HCT116 (cell line): ENCODE data around the gene SELENOM.

Experiments
- CBX3 ChIP-seq: IDR thresholded peaks from 2 replicates; pipeline ENCODE4 v1.6.1; 2012; ENCODE audit warnings: low read depth
- CTCF ChIP-seq, 3 experiments: fragments of 200-600 bp in 1 of 3; sonication (generic) in 1 of 3; IDR thresholded peaks in 2 of 3; conservative IDR thresholded peaks in 1 of 3; 2 replicates each; pipeline ENCODE4 v1.5.1; 2012 to 2017; ENCODE audit warnings: low read depth in 2 of 3, low read length in 2 of 3, antibody characterized with exemption in 1 of 3, borderline replicate concordance in 1 of 3, control low read depth in 1 of 3, mild to moderate bottlenecking in 1 of 3, mixed read lengths in 1 of 3, mixed run types in 1 of 3, moderate library complexity in 1 of 3; ENCODE audit not compliant: insufficient read depth in 1 of 3
- EGR1 ChIP-seq: IDR thresholded peaks from 2 replicates; pipeline ENCODE4 v1.6.1; 2012; ENCODE audit warnings: low read depth
- EZH2 ChIP-seq: fragments of 200-600 bp; sonication (generic); IDR thresholded peaks from 2 replicates; pipeline ENCODE4 v1.6.1; 2017; ENCODE audit warnings: antibody characterized with exemption, mixed run types
- FOSL1 ChIP-seq: IDR thresholded peaks from 2 replicates; pipeline ENCODE4 v1.6.1; 2012; ENCODE audit warnings: low read depth
- MAX ChIP-seq: IDR thresholded peaks from 2 replicates; pipeline ENCODE4 v1.6.1; 2012
- POLR2A ChIP-seq: IDR thresholded peaks from 2 replicates; pipeline ENCODE4 v1.7.0; 2011; ENCODE audit warnings: borderline replicate concordance; ENCODE audit not compliant: insufficient read depth, insufficient read length; ENCODE audit errors: extremely low read depth
- POLR2AphosphoS5 ChIP-seq: IDR thresholded peaks from 2 replicates; pipeline ENCODE4 v1.6.1; 2011; ENCODE audit warnings: mild to moderate bottlenecking, low read depth, low read length, moderate library complexity
- SIN3A ChIP-seq: IDR thresholded peaks from 2 replicates; pipeline ENCODE4 v1.6.1; 2012; ENCODE audit warnings: low read depth
- SP1 ChIP-seq: IDR thresholded peaks from 2 replicates; pipeline ENCODE4 v1.6.1; 2012; ENCODE audit warnings: low read depth
- TF ChIP-seq, protein P1 (sequence below): IDR thresholded peaks from 2 replicates; pipeline ENCODE4 v1.6.1; 2012; ENCODE audit warnings: low read depth
- TF ChIP-seq, protein P2 (sequence below): IDR thresholded peaks from 2 replicates; pipeline ENCODE4 v1.6.1; 2012

DNA sequence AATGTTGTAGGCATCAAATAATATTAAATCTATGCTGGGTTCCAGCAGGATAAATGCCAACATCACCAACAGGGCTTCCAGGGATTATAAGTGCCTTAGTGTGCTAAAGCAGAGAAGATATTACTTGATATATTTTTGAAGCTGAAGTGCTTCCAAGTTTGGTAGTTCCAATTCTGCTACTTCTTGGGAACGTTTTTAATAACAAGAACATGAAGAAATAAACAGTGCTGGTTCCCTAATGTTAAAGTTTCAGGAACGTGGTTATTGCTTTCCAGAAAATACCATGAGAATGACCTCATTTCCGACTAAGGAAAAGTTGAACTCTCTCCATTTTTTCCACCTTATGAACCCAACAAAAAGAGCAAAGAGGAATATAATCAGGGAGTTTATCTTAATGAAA lies 48.1 kb upstream of the SELENOM start:
- TF ChIP-seq MAX (no peak), SP1 (no peak), POLR2A (no peak), EGR1 (no peak), CTCF (IDR thresholded peaks at IDR 0.05 in 2 of 3, conservative IDR thresholded peaks at IDR 0.05 in 1 of 3; ENCODE audit: borderline replicate concordance in 1 of 3, insufficient read depth in 1 of 3, low read depth in 2 of 3, low read length in 2 of 3) (no peak), SIN3A (no peak), EZH2 (no peak), FOSL1 (no peak), POLR2AphosphoS5 (no peak), CBX3 (no peak)
- TF ChIP-seq, protein P1, sequence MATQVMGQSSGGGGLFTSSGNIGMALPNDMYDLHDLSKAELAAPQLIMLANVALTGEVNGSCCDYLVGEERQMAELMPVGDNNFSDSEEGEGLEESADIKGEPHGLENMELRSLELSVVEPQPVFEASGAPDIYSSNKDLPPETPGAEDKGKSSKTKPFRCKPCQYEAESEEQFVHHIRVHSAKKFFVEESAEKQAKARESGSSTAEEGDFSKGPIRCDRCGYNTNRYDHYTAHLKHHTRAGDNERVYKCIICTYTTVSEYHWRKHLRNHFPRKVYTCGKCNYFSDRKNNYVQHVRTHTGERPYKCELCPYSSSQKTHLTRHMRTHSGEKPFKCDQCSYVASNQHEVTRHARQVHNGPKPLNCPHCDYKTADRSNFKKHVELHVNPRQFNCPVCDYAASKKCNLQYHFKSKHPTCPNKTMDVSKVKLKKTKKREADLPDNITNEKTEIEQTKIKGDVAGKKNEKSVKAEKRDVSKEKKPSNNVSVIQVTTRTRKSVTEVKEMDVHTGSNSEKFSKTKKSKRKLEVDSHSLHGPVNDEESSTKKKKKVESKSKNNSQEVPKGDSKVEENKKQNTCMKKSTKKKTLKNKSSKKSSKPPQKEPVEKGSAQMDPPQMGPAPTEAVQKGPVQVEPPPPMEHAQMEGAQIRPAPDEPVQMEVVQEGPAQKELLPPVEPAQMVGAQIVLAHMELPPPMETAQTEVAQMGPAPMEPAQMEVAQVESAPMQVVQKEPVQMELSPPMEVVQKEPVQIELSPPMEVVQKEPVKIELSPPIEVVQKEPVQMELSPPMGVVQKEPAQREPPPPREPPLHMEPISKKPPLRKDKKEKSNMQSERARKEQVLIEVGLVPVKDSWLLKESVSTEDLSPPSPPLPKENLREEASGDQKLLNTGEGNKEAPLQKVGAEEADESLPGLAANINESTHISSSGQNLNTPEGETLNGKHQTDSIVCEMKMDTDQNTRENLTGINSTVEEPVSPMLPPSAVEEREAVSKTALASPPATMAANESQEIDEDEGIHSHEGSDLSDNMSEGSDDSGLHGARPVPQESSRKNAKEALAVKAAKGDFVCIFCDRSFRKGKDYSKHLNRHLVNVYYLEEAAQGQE = no peak
- TF ChIP-seq, protein P2, sequence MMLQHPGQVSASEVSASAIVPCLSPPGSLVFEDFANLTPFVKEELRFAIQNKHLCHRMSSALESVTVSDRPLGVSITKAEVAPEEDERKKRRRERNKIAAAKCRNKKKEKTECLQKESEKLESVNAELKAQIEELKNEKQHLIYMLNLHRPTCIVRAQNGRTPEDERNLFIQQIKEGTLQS = no peak
